ENCODE measurements around the gene PRKAG3. TPM values are rescaled to one million over a fixed set of nuclear protein-coding genes. Genes with fewer than 3 reads are reported as not detected.
"Not testable (repeated sequence)": the region's sequence is repeated elsewhere in the genome, so short reads cannot be mapped to it uniquely, and the experiment has no call there.

The PRKAG3 gene
- total RNA-seq, 1 experiment from 2014 or later, result 0.46 TPM

- DNase-seq (ENCODE audit: low read depth), result no peak
Observed at GRCh38 chr2:218863021-218863520, 31.5 kb upstream of the PRKAG3 start.

- DNase-seq (ENCODE audit: low read depth), result no peak
Observed at GRCh38 chr2:218861645-218862318, 30.2 kb upstream of the PRKAG3 start.

- DNase-seq (ENCODE audit: low read depth), result peak; percentile 78
Observed at GRCh38 chr2:218860950-218861381, 29.4 kb upstream of the PRKAG3 start.

GRCh38 chr2:218859988-218860831, 28.6 kb upstream of the PRKAG3 start:
- no peak for DNase-seq (ENCODE audit: low read depth)

GRCh38 chr2:218859556-218859987, 28.0 kb upstream of the PRKAG3 start, which contains the start of gene WNT6:
WNT6 (plus strand) TSS chr2:218859805; CDS start chr2:218860038, 233 bp downstream.
- DNase-seq (ENCODE audit: low read depth), result no peak

GRCh38 chr2:218858671-218859555, 27.3 kb upstream of the PRKAG3 start:
- no peak for DNase-seq (ENCODE audit: low read depth)

GRCh38 chr2:218858138-218858445, 26.5 kb upstream of the PRKAG3 start:
- DNase-seq (ENCODE audit: low read depth), result no peak

- DNase-seq (ENCODE audit: low read depth), result no peak
Observed at GRCh38 chr2:218857371-218858137, 26.0 kb upstream of the PRKAG3 start.

- no peak for DNase-seq (ENCODE audit: low read depth)
Observed at GRCh38 chr2:218856896-218857243, 25.3 kb upstream of the PRKAG3 start.

GRCh38 chr2:218856167-218856895, 24.7 kb upstream of the PRKAG3 start:
- DNase-seq (ENCODE audit: low read depth), result no peak

GRCh38 chr2:218855305-218856166, 23.9 kb upstream of the PRKAG3 start:
- DNase-seq (ENCODE audit: low read depth), result no peak

- no peak for DNase-seq (ENCODE audit: low read depth)
Observed at GRCh38 chr2:218854860-218855259, 23.3 kb upstream of the PRKAG3 start.

GRCh38 chr2:218853766-218854165, 22.2 kb upstream of the PRKAG3 start:
- DNase-seq (ENCODE audit: low read depth), result peak; percentile 23

GRCh38 chr2:218852911-218853667, 21.5 kb upstream of the PRKAG3 start:
- DNase-seq (ENCODE audit: low read depth), result peak; percentile 41

GRCh38 chr2:218851286-218851685, 19.7 kb upstream of the PRKAG3 start:
- DNase-seq (ENCODE audit: low read depth), result no peak

GRCh38 chr2:218850796-218851195, 19.2 kb upstream of the PRKAG3 start:
- DNase-seq (ENCODE audit: low read depth), result no peak

- no peak for DNase-seq (ENCODE audit: low read depth)
Observed at GRCh38 chr2:218849721-218850120, 18.1 kb upstream of the PRKAG3 start.

GRCh38 chr2:218846963-218847362, 15.4 kb upstream of the PRKAG3 start:
- not testable (repeated sequence) for DNase-seq (ENCODE audit: low read depth)

- DNase-seq (ENCODE audit: low read depth), result not testable (repeated sequence)
Observed at GRCh38 chr2:218844334-218844733, 12.7 kb upstream of the PRKAG3 start.
